ENCODE results near the gene C2orf49. TPM values are rescaled to one million over a fixed set of nuclear protein-coding genes. Genes with fewer than 3 reads are reported as not detected.

C2orf49 gene
- total RNA-seq, result 13.3 and 20.1 TPM in 2 replicates

DNA sequence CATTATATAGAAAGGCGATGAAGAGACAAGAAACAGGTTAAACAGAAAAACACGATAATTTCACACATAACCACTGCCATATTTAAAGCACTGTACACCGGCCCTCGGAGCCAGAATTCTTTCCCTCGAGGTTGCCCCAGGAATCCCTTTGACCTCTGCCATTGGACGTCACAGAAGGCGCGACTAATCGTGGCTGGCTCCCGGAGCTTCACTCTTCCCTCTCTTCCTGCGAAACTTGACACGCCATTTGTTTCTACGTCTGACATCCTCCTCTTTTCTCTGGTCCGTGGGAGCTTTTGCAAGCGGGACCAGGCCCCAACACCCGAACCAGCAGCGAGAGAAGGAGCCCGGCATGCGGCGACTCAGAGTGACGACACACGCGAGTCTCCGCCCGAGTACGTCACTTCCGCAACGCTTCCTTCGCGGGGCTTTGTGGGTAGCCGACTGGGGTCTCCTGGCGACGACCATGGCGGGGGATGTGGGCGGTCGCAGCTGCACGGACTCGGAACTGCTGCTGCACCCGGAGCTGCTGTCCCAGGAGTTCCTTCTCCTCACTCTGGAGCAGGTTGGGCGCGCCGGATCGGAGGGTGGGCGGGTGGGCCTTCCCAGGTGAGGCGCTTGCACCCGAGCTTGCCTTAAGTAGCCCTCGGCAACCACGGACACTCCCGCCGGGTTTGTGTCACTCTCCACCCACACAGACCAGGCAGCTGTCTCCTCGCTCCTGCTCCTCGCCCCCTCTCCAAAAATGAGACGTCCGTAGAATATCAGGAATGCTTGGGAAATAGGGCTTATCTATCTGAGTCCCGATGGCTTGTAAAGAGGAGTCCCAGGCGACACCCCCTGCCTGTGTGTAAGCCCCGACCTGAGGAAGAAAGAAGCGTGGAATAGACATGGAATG, at the start of gene C2orf49:
TSS of gene C2orf49 (plus strand) at position 419 of the 898 bp plus-strand sequence. CDS start at position 467, 48 bp downstream.

DNA sequence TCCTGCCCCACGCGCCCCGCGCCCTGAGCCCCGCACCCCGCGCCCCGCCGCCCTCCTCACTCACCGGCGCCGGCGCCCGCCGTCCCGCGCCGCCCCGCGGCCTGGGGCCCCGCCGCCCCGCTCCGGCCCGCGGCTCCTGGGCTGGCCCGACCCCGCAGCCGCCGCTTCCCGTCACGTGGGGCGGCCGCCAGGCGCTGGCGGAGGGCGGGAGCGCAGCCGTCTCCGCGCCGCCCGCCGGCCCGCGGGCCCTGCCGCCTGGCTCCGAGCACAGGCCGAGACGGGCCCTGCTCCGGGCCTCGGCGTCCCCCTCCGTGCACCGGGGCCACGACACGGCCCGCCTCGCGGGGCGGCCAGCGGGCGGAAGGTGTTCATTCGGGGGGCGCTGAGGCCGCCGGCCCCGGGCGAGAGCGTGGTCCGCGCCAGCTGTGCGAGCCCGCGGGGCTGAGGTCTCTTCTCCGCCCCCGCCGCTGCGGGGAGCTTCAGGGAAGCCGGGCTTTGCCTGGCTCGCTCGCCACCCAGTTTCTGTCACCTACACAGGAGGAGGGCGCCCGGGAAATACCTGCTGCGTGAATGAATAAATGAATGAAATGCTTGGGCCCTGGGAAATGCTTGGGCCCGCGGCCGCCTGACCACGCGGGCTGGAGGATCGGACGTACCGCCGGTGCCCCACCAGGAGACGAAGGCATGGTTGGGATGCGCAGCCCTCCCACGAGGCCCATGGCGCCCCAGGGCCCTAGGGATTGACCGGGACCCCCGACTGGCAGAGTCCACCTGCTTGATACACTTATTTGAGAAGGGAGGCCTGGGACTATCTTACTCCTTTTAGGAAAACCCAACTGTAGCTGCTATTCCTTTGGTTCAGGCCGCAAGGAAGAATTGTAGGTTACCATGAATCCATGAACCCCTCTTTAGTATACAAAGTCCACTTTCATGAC, 7.5 kb upstream of the C2orf49 start, which contains the start of gene TGFBRAP1:
TSS of gene TGFBRAP1 (minus strand) at position 175 of the 935 bp plus-strand sequence. CDS start 21,434 bp downstream, outside the sequence.

DNA sequence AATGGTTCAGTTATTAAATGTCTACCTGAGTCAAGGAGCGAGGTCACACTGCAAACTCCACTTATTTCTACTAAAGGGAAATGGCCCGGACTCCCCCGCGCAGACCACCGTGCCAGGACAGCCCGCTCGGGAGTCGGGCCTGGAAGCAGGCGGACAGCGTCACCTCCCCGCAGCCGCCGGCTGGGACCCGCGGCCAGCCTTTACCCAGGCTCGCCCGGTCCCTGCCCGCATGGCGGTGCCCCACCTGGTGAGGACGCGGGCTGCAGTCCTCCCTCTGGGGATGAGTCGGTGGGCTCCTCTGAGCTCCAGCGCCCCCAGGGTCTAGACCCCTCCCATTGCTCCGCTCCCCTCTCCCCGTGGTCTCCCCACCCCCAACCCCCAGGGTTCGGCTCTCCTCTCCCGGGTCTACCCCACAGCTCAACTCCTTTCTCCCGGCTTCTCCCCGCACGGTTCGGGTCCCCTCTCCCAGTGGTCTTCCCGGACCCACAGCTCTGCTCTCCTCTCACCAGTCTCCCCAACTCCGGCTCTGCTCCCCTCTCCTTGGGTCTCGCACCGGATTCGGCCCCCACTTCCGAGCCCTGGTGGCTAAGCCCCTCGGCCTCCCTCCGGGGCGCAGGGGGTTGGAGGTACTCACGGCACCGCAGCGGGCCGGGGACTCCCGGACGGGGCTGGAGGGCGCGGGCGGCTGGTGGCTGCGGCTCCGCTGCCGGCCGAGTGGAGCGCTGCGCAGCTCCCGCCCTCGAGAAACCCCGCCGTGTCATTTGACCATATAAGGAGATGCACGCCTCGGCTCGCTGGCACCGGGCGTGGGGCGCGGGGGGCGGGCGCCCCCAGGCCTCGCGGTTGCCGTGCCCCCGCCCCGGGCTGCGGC, 61.2 kb downstream of the C2orf49 start, which contains the start of gene FHL2:
TSS of gene FHL2 (minus strand) at position 716 of the 871 bp plus-strand sequence. CDS start 12,535 bp downstream, outside the sequence.

Other genes with a start within 250 kb of the C2orf49 start
- not detected in 2 replicates for gene GPR45, start 95.8 kb upstream of the C2orf49 start, total RNA-seq
- 45.5 and 61.4 TPM in 2 replicates for gene TGFBRAP1, start 7.8 kb upstream of the C2orf49 start, total RNA-seq
- 15.0 and 19.1 TPM in 2 replicates for gene FHL2, start 61.5 kb downstream of the C2orf49 start, total RNA-seq

Data from dermis lymphatic vessel endothelial cell (primary cell).